Right atrium auricular region (tissue), 2 donors: Measurements from ENCODE around the gene YIPF3. TPM values are rescaled to one million over a fixed set of nuclear protein-coding genes. Genes with fewer than 3 reads are reported as not detected.

Experiments used
- DNase-seq: peaks from one replicate; pipeline ENCODE4 v3.0.0-alpha.2; 2019; ENCODE audit warnings: low spot score
- H3K27ac ChIP-seq, 2 donors: fragments of 200-600 bp; sonication (generic); 1 replicate in 1 of 2; 2 replicates in 1 of 2; pipeline ENCODE4 v1.5.1; 2016 to 2019
- H3K27me3 ChIP-seq, 2 donors: fragments of 200-600 bp; sonication (generic); one replicate each; pipeline versions ENCODE4 v1.5.1 to v1.6.0; 2017 to 2019
- H3K36me3 ChIP-seq: fragments of 200-600 bp; sonication (generic); one replicate; pipeline ENCODE4 v1.5.1; 2016
- H3K4me1 ChIP-seq, 2 donors: fragments of 200-600 bp; sonication (generic); one replicate each; pipeline versions ENCODE4 v1.5.1 to v1.6.0; 2017 to 2019
- H3K4me3 ChIP-seq, 2 donors: fragments of 200-600 bp; sonication (generic); 1 replicate in 1 of 2; 2 replicates in 1 of 2; pipeline ENCODE4 v1.5.1; 2017 to 2019; ENCODE audit warnings: mild to moderate bottlenecking in 1 of 2, moderate library complexity in 1 of 2
- H3K9me3 ChIP-seq, 2 donors: fragments of 200-600 bp; sonication (generic); one replicate each; pipeline ENCODE4 v1.5.1; 2019
- CTCF ChIP-seq, 2 donors: fragments of 200-600 bp; sonication (generic); IDR thresholded peaks; one replicate each; pipeline ENCODE4 v1.5.1; 2019; ENCODE audit warnings: antibody characterized with exemption in 2 of 2
- total RNA-seq, 2 donors: library from RNA; depleted of rRNA; stranded (reverse); fragments of >200 nt; gene quantifications; one replicate each; pipeline ENCODE4 v1.1.0, GENCODE V29; 2016

Gene YIPF3
- total RNA-seq, 2 donors from 2014 or later = 84.0 to 103 TPM

GRCh38 chr6:43521836-43522235, 5.1 kb upstream of the YIPF3 start:
- no peak for DNase-seq
- no peaks in the 10 kb centered on the region for H3K27me3 ChIP-seq
- no peaks in the 10 kb centered on the region for H3K9me3 ChIP-seq
- peaks cover 77% of the 10 kb centered on the region for H3K36me3 ChIP-seq
- H3K4me1 ChIP-seq = peaks cover 0 to 16% of the 10 kb centered on the region in 2 donors
- TF ChIP-seq CTCF (IDR thresholded peaks at IDR 0.05) = no peak
- H3K4me3 ChIP-seq = no peak overlapping the region
- H3K27ac ChIP-seq = no peak overlapping the region

DNA sequence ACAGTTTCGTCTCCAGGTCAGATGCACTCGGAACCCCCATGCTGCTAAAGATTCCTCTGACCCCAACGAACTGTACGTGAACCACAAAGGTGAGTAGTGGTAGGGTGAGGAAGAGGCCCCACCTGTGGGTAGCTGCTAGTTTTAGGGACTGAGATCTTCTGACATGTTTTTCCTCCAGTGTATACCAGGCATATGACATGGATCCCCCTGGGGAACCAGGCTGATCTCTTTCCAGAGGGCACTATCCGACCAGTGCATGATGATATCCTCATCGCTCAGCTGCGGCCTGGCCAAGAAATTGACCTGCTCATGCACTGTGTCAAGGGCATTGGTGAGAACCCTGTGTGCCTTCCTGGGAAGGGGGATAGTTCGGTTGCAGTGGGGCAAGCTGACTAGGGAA, 3.4 kb upstream of the YIPF3 start:
- Histone ChIP-seq H3K9me3 (no peaks in the 10 kb centered on the region), H3K4me3 (no peak overlapping the region), H3K4me1 (peaks cover 0 to 27% of the 10 kb centered on the region in 2 donors), H3K36me3 (peaks cover 66% of the 10 kb centered on the region), H3K27me3 (no peaks in the 10 kb centered on the region), H3K27ac (no peak overlapping the region)
- DNase-seq = no peak
- no peak for TF ChIP-seq CTCF (IDR thresholded peaks at IDR 0.05)

- TF ChIP-seq CTCF (IDR thresholded peaks at IDR 0.05) = no peak
- Histone ChIP-seq H3K4me3 (peak overlapping the region; percentile 83 to 91), H3K4me1 (peaks cover 0 to 36% of the 10 kb centered on the region in 2 donors), H3K9me3 (no peaks in the 10 kb centered on the region), H3K27ac (peak overlapping the region in 1 of 2 donors; percentile 87), H3K36me3 (peaks cover 62% of the 10 kb centered on the region), H3K27me3 (no peaks in the 10 kb centered on the region)
- DNase-seq = no peak
These were observed 1.0 kb upstream of the YIPF3 start for GRCh38 chr6:43517505-43518357.

DNA sequence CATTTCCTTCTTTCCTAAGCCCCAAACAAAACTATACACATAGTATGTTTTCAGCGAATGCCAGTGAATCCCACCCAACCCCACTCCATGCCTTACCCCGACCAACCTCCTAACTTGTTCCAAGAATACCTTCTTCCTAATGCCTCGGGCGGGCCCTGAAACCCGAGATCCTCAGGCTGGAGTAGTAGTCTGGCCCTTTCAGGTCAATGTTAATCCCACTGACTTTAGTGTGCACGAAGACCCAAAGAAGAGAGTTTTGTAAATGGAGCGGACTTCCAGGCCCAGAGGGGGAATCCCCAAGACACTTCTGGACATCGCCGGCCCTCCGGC, 394 bp downstream of the YIPF3 start:
- peak overlapping the region; percentile 83 to 91 for H3K4me3 ChIP-seq
- TF ChIP-seq CTCF (IDR thresholded peaks at IDR 0.05) = no peak
- H3K36me3 ChIP-seq = peaks cover 62% of the 10 kb centered on the region
- H3K4me1 ChIP-seq = peaks cover 0 to 50% of the 10 kb centered on the region in 2 donors
- H3K9me3 ChIP-seq = no peaks in the 10 kb centered on the region
- H3K27me3 ChIP-seq = no peaks in the 10 kb centered on the region
- H3K27ac ChIP-seq = peak overlapping the region; percentile 87 to 92
- DNase-seq = no peak

- no peak for TF ChIP-seq CTCF (IDR thresholded peaks at IDR 0.05)
- no peaks in the 10 kb centered on the region for H3K9me3 ChIP-seq
- peaks cover 59% of the 10 kb centered on the region for H3K36me3 ChIP-seq
- no peaks in the 10 kb centered on the region for H3K27me3 ChIP-seq
- DNase-seq = no peak
- peaks cover 0 to 53% of the 10 kb centered on the region in 2 donors for H3K4me1 ChIP-seq
- H3K27ac ChIP-seq = peak overlapping the region in 1 of 2 donors; percentile 87
- peak overlapping the region; percentile 83 to 91 for H3K4me3 ChIP-seq
These were observed 918 bp downstream of the YIPF3 start for GRCh38 chr6:43515808-43516207.
